ENCODE data around the gene ACOX1. TPM values are rescaled to one million over a fixed set of nuclear protein-coding genes. Genes with fewer than 3 reads are reported as not detected.

Gene ACOX1
- total and polyA plus RNA-seq, 2 of the 13 experiments (the other 11 are each of a cell fraction or from before 2014, with no cell fraction given) = 86.4 to 120 TPM

GRCh38 chr17:75908201-75908600 lies 70.8 kb downstream of the ACOX1 start (continued):
- no peak for TF ChIP-seq MED13 (CRISPR knock-in tag; IDR thresholded peaks at IDR 0.05)
- no peak for TF ChIP-seq POLR2AphosphoS2 (IDR thresholded peaks at IDR 0.05; ENCODE audit: low read depth, low read length)
- no peak for TF ChIP-seq ZFAT (CRISPR knock-in tag; conservative IDR thresholded peaks at IDR 0.05)
- no peak for TF ChIP-seq ZNF615 (CRISPR knock-in tag; IDR thresholded peaks at IDR 0.05; ENCODE audit: borderline replicate concordance)

GRCh38 chr17:75906143-75906884 lies 72.7 kb downstream of the ACOX1 start:
- POLR2A ChIA-PET = interaction anchor here (0.7 to 7.7 kb wide), 16 partner anchors 8 to 166 kb away, joined by 3 to 95 read pairs (median 11); partner anchors contain the start of genes ACOX1, CDK3, SRP68 and TEN1
- TF ChIP-seq ZBTB8A (CRISPR knock-in tag; IDR thresholded peaks at IDR 0.05; ENCODE audit: borderline replicate concordance, low read depth) = no peak
- TF ChIP-seq KDM5A (IDR thresholded peaks at IDR 0.05; ENCODE audit: borderline replicate concordance, low read length) = no peak
- 0 out of 2 replicates have a peak, but pooled peaks have one; percentile 25 for TF ChIP-seq ZNF800 (CRISPR knock-in tag; IDR thresholded peaks at IDR 0.05)
- TF ChIP-seq SIN3A (IDR thresholded peaks at IDR 0.05; ENCODE audit: borderline replicate concordance, low read depth, low read length) = no peak; the same call in 1 of the 2 replicates
- TF ChIP-seq GTF2F1 (IDR thresholded peaks at IDR 0.05; ENCODE audit: low read length) = no peak
- no peak for TF ChIP-seq MLLT10 (CRISPR knock-in tag; IDR thresholded peaks at IDR 0.05)
- 0 out of 2 replicates have a peak, but pooled peaks have one; percentile 22 for TF ChIP-seq HINFP (CRISPR knock-in tag; IDR thresholded peaks at IDR 0.05; ENCODE audit: low read depth)
- 0 out of 2 replicates have a peak, but pooled peaks have one; percentile 2 for TF ChIP-seq SAP130 (CRISPR knock-in tag; IDR thresholded peaks at IDR 0.05; ENCODE audit: low read depth)
- no peak for TF ChIP-seq ZMYM3 (CRISPR knock-in tag; IDR thresholded peaks at IDR 0.05)
- no peak for TF ChIP-seq ZNF432 (CRISPR knock-in tag; IDR thresholded peaks at IDR 0.05; ENCODE audit: borderline replicate concordance)
- TF ChIP-seq PATZ1 (CRISPR knock-in tag; IDR thresholded peaks at IDR 0.05) = no peak
- no peak for TF ChIP-seq ATF1 (CRISPR knock-in tag; IDR thresholded peaks at IDR 0.05)
- no peak for TF ChIP-seq ZNF546 (CRISPR knock-in tag; conservative IDR thresholded peaks at IDR 0.05)
- no peak for TF ChIP-seq ZMYM4 (CRISPR knock-in tag; IDR thresholded peaks at IDR 0.05)

More at GRCh38 chr17:75906143-75906884, 72.7 kb downstream of the ACOX1 start:
- Histone ChIP-seq H4K20me1 (ENCODE audit: insufficient read depth, low read length) (no peaks in the 10 kb centered on the region), H3K4me2 (ENCODE audit: low read depth, low read length) (peak overlapping the region; percentile 96), H3K27me3 (ENCODE audit: control insufficient read depth in 1 of 2, insufficient read depth in 2 of 2, low read length in 2 of 2) (no peaks in the 10 kb centered on the region; a peak in 1 of 5 replicates), H3K4me1 (ENCODE audit: insufficient read depth, low read length) (peaks cover 44% of the 10 kb centered on the region), H3K4me3 (replicated peaks in 1 of 3; ENCODE audit: insufficient read depth in 1 of 3, low read depth in 2 of 3, low read length in 3 of 3) (peak overlapping the region; percentile 7 to 95 (median 11); a peak in 3 of 6 replicates), H3K9ac (ENCODE audit: insufficient read depth, low read depth, low read length) (peak overlapping the region; percentile 89), H2AFZ (ENCODE audit: low read length) (peak overlapping the region; percentile 78), H3K27ac (ENCODE audit: extremely low read length, insufficient read depth, low read length) (no peak overlapping the region), H3K36me3 (replicated peaks in 1 of 2; ENCODE audit: control insufficient read depth in 1 of 2, insufficient read depth in 2 of 2, low read length in 2 of 2) (peaks cover 9 to 17% of the 10 kb centered on the region in 2 experiments), H3K9me3 (ENCODE audit: low read length) (no peaks in the 10 kb centered on the region), H3K79me2 (ENCODE audit: insufficient read depth, low read length) (peaks cover 19% of the 10 kb centered on the region)
- CTCF ChIA-PET (ENCODE audit: low intra/inter-chr PET ratio, low total read pairs) = interaction anchor here (1.9 to 2.8 kb wide), 2 partner anchors 21 to 98 kb away, joined by 15 to 55 read pairs; no protein-coding TSS in a partner anchor
- BruUV-seq (replicated peaks) = no TSS peak
- in situ Hi-C loops (cut with HindIII; ENCODE audit: extremely low pct_ligation_motif_present, low pct_unique_long_range_greater_than_20kb) (loop anchor here (5.0 kb wide), 1 partner anchor 101 kb away; no protein-coding TSS in a partner anchor), intact Hi-C loops (cut with micrococcal nuclease; ENCODE audit: unreplicated experiment) (no loop called here)
- WGBS (ENCODE audit: low lambda C conversion rate) = 35% methylated on average over 10 of the region's 10 CpGs
- DNase-seq (ENCODE audit: low spot score) (no peak), FAIRE-seq (no peak), ATAC-seq (no peak)
